ENCODE results near the gene EXOC7. TPM values are rescaled to one million over a fixed set of nuclear protein-coding genes. Genes with fewer than 3 reads are reported as not detected.

EXOC7 gene
- total and polyA plus RNA-seq, 2 donors = 74.8 to 75.3 TPM

- no peaks in the 10 kb centered on the region for H3K4me1 ChIP-seq (ENCODE audit: insufficient read depth)
- DNase-seq (ENCODE audit: extremely low spot score) = no peak
- H3K4me3 ChIP-seq (ENCODE audit: low read depth, low read length) = no peak overlapping the region
- H3K36me3 ChIP-seq (ENCODE audit: insufficient read depth) = no peaks in the 10 kb centered on the region
- WGBS = 63% methylated on average over 10 of the region's 10 CpGs
- H3K27ac ChIP-seq (ENCODE audit: low read depth) = no peak overlapping the region
Measured at GRCh38 chr17:76142039-76142584, 38.5 kb upstream of the EXOC7 start.

GRCh38 chr17:76141212-76142038, 37.8 kb upstream of the EXOC7 start, which contains the start of gene FOXJ1:
FOXJ1 (minus strand) TSS chr17:76141245; CDS start chr17:76140395, 850 bp downstream.
- Histone ChIP-seq H3K36me3 (ENCODE audit: insufficient read depth) (no peaks in the 10 kb centered on the region), H3K4me3 (ENCODE audit: low read depth, low read length) (peak within 1 kb of the TSS; percentile 36), H3K4me1 (ENCODE audit: insufficient read depth) (no peaks in the 10 kb centered on the region), H3K27ac (ENCODE audit: low read depth) (no peak within 1 kb of the TSS)
- no peak for DNase-seq (ENCODE audit: extremely low spot score)
- 5% methylated on average over 59 of the region's 59 CpGs for WGBS

- 6% methylated on average over 24 of the region's 24 CpGs for WGBS
- no peaks in the 10 kb centered on the region for H3K4me1 ChIP-seq (ENCODE audit: insufficient read depth)
- H3K36me3 ChIP-seq (ENCODE audit: insufficient read depth) = no peaks in the 10 kb centered on the region
- DNase-seq (ENCODE audit: extremely low spot score) = no peak
- peak overlapping the region; percentile 36 for H3K4me3 ChIP-seq (ENCODE audit: low read depth, low read length)
- no peak overlapping the region for H3K27ac ChIP-seq (ENCODE audit: low read depth)
Measured at GRCh38 chr17:76140661-76141211, 37.1 kb upstream of the EXOC7 start.

- Histone ChIP-seq H3K4me3 (ENCODE audit: low read depth, low read length) (no peak overlapping the region), H3K27ac (ENCODE audit: low read depth) (no peak overlapping the region), H3K4me1 (ENCODE audit: insufficient read depth) (no peaks in the 10 kb centered on the region), H3K36me3 (ENCODE audit: insufficient read depth) (no peaks in the 10 kb centered on the region)
- DNase-seq (ENCODE audit: extremely low spot score) = no peak
- WGBS = 14% methylated on average over 78 of the region's 78 CpGs
Measured at GRCh38 chr17:76139801-76140660, 36.4 kb upstream of the EXOC7 start.

- H3K27ac ChIP-seq (ENCODE audit: low read depth) = no peak overlapping the region
Measured at GRCh38 chr17:76138896-76139752, 35.5 kb upstream of the EXOC7 start.

GRCh38 chr17:76138234-76138895, 34.8 kb upstream of the EXOC7 start:
- 34% methylated on average over 23 of the region's 23 CpGs for WGBS
- no peaks in the 10 kb centered on the region for H3K36me3 ChIP-seq (ENCODE audit: insufficient read depth)
- DNase-seq (ENCODE audit: extremely low spot score) = no peak
- H3K4me3 ChIP-seq (ENCODE audit: low read depth, low read length) = no peak overlapping the region
- H3K4me1 ChIP-seq (ENCODE audit: insufficient read depth) = no peaks in the 10 kb centered on the region
- H3K27ac ChIP-seq (ENCODE audit: low read depth) = no peak overlapping the region

More at GRCh38 chr17:76138896-76139752, 35.5 kb upstream of the EXOC7 start:
- DNase-seq (ENCODE audit: extremely low spot score) = no peak
- 57% methylated on average over 15 of the region's 15 CpGs for WGBS
- H3K4me1 ChIP-seq (ENCODE audit: insufficient read depth) = no peaks in the 10 kb centered on the region
- no peaks in the 10 kb centered on the region for H3K36me3 ChIP-seq (ENCODE audit: insufficient read depth)
- H3K4me3 ChIP-seq (ENCODE audit: low read depth, low read length) = no peak overlapping the region

GRCh38 chr17:76137351-76138233, 34.0 kb upstream of the EXOC7 start:
- Histone ChIP-seq H3K4me3 (ENCODE audit: low read depth, low read length) (no peak overlapping the region), H3K36me3 (ENCODE audit: insufficient read depth) (no peaks in the 10 kb centered on the region), H3K4me1 (ENCODE audit: insufficient read depth) (no peaks in the 10 kb centered on the region), H3K27ac (ENCODE audit: low read depth) (no peak overlapping the region)
- 46% methylated on average over 54 of the region's 54 CpGs for WGBS
- DNase-seq (ENCODE audit: extremely low spot score) = no peak

- Histone ChIP-seq H3K4me1 (ENCODE audit: insufficient read depth) (no peaks in the 10 kb centered on the region), H3K4me3 (ENCODE audit: low read depth, low read length) (no peak overlapping the region), H3K27ac (ENCODE audit: low read depth) (no peak overlapping the region), H3K36me3 (ENCODE audit: insufficient read depth) (no peaks in the 10 kb centered on the region)
- no peak for DNase-seq (ENCODE audit: extremely low spot score)
- 61% methylated on average over 7 of the region's 7 CpGs for WGBS
Measured at GRCh38 chr17:76137001-76137350, 33.4 kb upstream of the EXOC7 start.

- no peak overlapping the region for H3K4me3 ChIP-seq (ENCODE audit: low read depth, low read length)
- no peaks in the 10 kb centered on the region for H3K4me1 ChIP-seq (ENCODE audit: insufficient read depth)
- H3K27ac ChIP-seq (ENCODE audit: low read depth) = no peak overlapping the region
- DNase-seq (ENCODE audit: extremely low spot score) = no peak
- 78% methylated on average over 16 of the region's 16 CpGs for WGBS
- H3K36me3 ChIP-seq (ENCODE audit: insufficient read depth) = no peaks in the 10 kb centered on the region
Measured at GRCh38 chr17:76136276-76137000, 32.9 kb upstream of the EXOC7 start.

- H3K4me3 ChIP-seq (ENCODE audit: low read depth, low read length) = no peak overlapping the region
- WGBS = 65% methylated on average over 8 of the region's 8 CpGs
- no peaks in the 10 kb centered on the region for H3K36me3 ChIP-seq (ENCODE audit: insufficient read depth)
- DNase-seq (ENCODE audit: extremely low spot score) = no peak
- no peaks in the 10 kb centered on the region for H3K4me1 ChIP-seq (ENCODE audit: insufficient read depth)
- no peak overlapping the region for H3K27ac ChIP-seq (ENCODE audit: low read depth)
Measured at GRCh38 chr17:76135810-76136188, 32.2 kb upstream of the EXOC7 start.
